WI38 (cell line): ENCODE results near the gene MAP1LC3B.
"Not testable (repeated sequence)": the region's sequence is repeated elsewhere in the genome, so short reads cannot be mapped to it uniquely, and the experiment has no call there.

Experiments used
- H3K4me3 ChIP-seq: 2 replicates; pipeline ENCODE4 v1.5.1; 2011; ENCODE audit warnings: low read depth, mild to moderate bottlenecking, control low read depth, low read length
- CTCF ChIP-seq: IDR thresholded peaks from 2 replicates; pipeline ENCODE4 v1.5.1; 2012; ENCODE audit warnings: low read depth, mild to moderate bottlenecking, control low read depth, low read length

Gene MAP1LC3B

GRCh38 chr16:87383505-87384161 is 8.5 kb upstream of the MAP1LC3B start, which contains the start of gene FBXO31:
TSS of gene FBXO31 (minus strand) at chr16:87383776. CDS start at chr16:87383744, 32 bp downstream.
- TF ChIP-seq CTCF = no peak
- peak within 1 kb of the TSS; percentile 72 for H3K4me3 ChIP-seq

GRCh38 chr16:87384162-87384874 is 7.8 kb upstream of the MAP1LC3B start:
- TF ChIP-seq CTCF = no peak
- peak overlapping the region; percentile 62 for H3K4me3 ChIP-seq

- peak overlapping the region; percentile 62 for H3K4me3 ChIP-seq
These were observed 7.3 kb upstream of the MAP1LC3B start for GRCh38 chr16:87384875-87385167.

DNA sequence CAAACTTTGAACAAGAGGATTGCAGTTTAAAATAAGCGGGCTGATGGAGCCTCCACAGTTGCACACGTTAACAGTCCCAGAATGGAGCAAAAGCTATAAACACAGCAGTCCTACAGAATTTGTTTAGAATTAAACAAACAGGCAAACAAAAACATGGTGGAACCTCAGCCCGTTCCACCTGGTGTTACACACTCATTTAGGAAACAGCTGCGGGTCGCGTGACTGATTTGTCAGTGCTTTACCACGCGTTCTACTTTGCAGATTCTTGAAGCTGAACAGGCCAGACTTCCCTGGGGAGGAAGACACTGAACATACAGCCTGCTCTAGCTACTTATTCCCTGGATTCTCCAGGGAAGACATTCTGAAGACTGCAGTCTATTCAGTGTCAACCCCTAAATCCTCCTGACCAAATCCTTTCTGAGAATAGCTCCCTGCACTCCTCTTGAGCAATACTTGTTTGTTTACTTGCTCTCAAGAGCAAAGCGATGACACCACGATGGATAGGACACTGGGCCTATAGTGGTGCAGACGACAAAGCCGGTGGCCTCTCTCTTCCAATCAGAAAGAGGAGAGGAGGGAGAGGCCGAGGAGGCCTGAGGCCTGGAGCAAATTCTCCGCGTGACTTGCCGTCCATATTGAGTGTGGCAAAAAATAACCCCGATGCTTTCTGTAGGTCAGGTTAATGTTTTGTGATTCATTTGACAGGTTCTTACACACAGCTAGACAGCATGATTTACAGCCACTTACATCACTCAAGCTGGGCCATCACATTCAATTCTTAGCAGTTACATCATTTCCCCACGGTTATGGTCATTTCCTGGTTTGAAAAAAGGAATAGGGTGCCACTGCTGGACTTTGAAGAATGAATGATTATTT is 4.0 kb upstream of the MAP1LC3B start:
- TF ChIP-seq CTCF = no peak
- peak overlapping the region; percentile 42 for H3K4me3 ChIP-seq

DNA sequence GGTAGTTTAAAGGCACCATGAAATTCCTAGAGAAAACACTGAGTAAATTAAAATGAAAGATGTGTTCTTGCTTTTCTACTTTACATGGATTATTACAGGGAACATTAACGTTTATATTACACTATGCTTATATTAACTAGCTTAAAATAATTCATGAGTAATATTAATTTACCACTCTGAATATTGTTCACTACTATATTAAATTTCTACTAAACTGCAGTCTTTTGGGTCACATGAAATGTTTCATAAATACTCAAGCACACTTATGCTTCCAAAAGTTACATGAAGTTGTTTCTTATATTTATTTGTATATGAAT is 3.4 kb upstream of the MAP1LC3B start:
- TF ChIP-seq CTCF = no peak
- peak overlapping the region; percentile 32; the same call in 1 of the 2 replicates for H3K4me3 ChIP-seq

DNA sequence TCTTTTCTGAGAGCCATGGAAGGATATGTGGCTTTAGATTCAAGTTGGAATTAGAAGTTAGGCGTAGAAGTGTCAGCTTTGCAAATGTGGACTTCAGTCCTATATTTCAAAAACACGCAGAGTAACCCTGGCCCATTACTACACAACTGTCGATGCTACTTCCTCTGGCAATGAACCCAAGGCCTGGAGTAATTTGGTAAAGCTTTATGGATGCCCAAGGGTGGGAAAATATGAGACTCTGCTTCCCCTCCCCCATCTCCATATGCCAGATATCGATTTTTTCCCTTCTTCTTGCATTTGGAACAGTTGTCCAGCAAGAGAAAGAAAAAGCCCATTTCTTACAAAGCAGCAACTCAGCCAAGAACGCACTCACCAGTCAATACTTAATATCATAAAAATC is 2.9 kb upstream of the MAP1LC3B start:
- no peak overlapping the region for H3K4me3 ChIP-seq
- TF ChIP-seq CTCF = no peak

- H3K4me3 ChIP-seq = not testable (repeated sequence)
These were observed 2.2 kb upstream of the MAP1LC3B start for GRCh38 chr16:87389914-87390313.

GRCh38 chr16:87390641-87391323 is 1.4 kb upstream of the MAP1LC3B start:
- no peak overlapping the region for H3K4me3 ChIP-seq
- TF ChIP-seq CTCF = no peak
